Hematopoietic multipotent progenitor cell treated with erythropoietin and hydrocortisone succinate and interleukin-3 and kit ligand, for 4 days (in vitro differentiated cells): ENCODE measurements around the gene AOC2.

Source experiments
- DNase-seq: peaks from one replicate; pipeline ENCODE4 v3.0.0-alpha.2; 2015

The AOC2 gene

GRCh38 chr17:42844271-42844670 is at the start of gene AOC2:
AOC2 (plus strand) TSS chr17:42844580; CDS start chr17:42844627, 47 bp downstream.
- no peak for DNase-seq

GRCh38 chr17:42795061-42795460 is 49.3 kb upstream of the AOC2 start:
- DNase-seq: no peak

GRCh38 chr17:42795465-42795864 is 48.9 kb upstream of the AOC2 start:
- no peak for DNase-seq

GRCh38 chr17:42796066-42796758 is 48.2 kb upstream of the AOC2 start:
- no peak for DNase-seq

GRCh38 chr17:42797067-42798007 is 47.0 kb upstream of the AOC2 start:
- no peak for DNase-seq

- DNase-seq: no peak
These were observed 46.4 kb upstream of the AOC2 start for GRCh38 chr17:42798011-42798382.

- DNase-seq: peak; percentile 94
These were observed 45.7 kb upstream of the AOC2 start, which contains the start of the genes CNTD1 and COA3 for GRCh38 chr17:42798383-42799380. CNTD1 (plus strand) TSS chr17:42798861; CDS start chr17:42799068, 207 bp downstream. COA3 (minus strand) TSS chr17:42798704; CDS start chr17:42798681, 23 bp downstream.

GRCh38 chr17:42803074-42803883 is 41.1 kb upstream of the AOC2 start:
- no peak for DNase-seq

GRCh38 chr17:42804918-42805367 is 39.4 kb upstream of the AOC2 start:
- no peak for DNase-seq

GRCh38 chr17:42806249-42806648 is 38.1 kb upstream of the AOC2 start:
- DNase-seq: no peak

- no peak for DNase-seq
These were observed 35.1 kb upstream of the AOC2 start for GRCh38 chr17:42809250-42809649.

GRCh38 chr17:42814633-42815399 is 29.6 kb upstream of the AOC2 start:
- no peak for DNase-seq

- no peak for DNase-seq
These were observed 26.5 kb upstream of the AOC2 start for GRCh38 chr17:42817866-42818265.

- DNase-seq: no peak
These were observed 26.0 kb upstream of the AOC2 start for GRCh38 chr17:42818379-42818778.

GRCh38 chr17:42819939-42820535 is 24.3 kb upstream of the AOC2 start:
- peak; percentile 91 for DNase-seq

GRCh38 chr17:42821176-42821575 is 23.2 kb upstream of the AOC2 start:
- DNase-seq: no peak

- no peak for DNase-seq
These were observed 16.9 kb upstream of the AOC2 start for GRCh38 chr17:42827472-42827871.

GRCh38 chr17:42830971-42831370 is 13.4 kb upstream of the AOC2 start:
- DNase-seq: no peak

GRCh38 chr17:42832213-42832933 is 12.0 kb upstream of the AOC2 start:
- DNase-seq: no peak
